ENCODE measurements around the gene ATG2A. TPM values are rescaled to one million over a fixed set of nuclear protein-coding genes. Genes with fewer than 3 reads are reported as not detected.

ATG2A gene
- total and polyA plus RNA-seq, 9 of the 15 experiments (the other 6 are each of a cell fraction or from before 2014, with no cell fraction given) = 0.25 to 45.9 (median 5.2) TPM

DNA sequence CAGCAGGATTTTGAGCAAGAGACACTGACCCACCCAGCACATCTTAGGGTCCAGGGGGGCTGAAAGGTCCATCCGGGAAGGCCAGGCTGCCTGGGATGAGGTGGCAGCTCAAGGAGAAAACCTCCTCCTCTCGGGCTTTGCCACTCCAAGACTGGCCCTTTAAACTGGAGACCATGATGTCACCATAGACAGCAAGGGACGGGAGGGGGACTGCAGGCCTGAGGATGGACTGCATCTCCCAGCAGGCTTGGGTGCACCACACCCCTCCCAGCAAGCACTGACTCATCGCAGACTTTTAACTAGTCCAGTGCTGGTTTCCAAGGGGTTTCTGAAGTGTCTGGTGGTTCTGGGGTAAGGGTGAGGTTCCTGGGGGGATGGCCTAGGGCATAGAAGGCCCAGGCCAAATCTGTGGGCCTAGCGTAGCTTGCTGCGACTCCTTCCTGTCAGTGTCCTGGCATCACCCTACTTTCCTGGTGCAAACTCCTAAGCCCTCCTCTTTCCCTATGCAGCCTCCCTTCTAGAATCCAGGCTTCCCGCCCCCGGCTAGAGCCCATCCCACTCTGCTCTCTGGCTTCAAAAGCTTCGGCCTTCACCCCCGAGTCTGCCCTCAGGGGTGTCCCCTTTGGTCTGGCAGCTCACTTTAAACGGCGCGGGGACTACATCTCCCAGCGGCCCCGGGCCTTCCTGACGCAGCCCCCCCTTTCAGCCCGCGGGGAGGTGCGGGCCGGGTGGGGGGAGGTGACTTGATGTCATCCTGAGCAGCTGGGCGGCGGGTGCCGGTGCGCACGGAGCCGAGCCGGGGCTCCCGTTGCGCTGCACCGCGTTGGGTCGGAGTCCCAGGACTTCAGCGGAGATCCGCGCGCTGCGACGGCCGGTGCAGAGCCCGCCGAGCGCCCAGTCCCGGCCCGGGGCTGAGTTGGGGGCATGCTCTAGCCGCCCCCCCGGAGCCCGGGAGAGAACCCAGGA is 7.2 kb upstream of the ATG2A start, which contains the start of gene PPP2R5B (continued):
- TF ChIP-seq ZSCAN32 (CRISPR knock-in tag; IDR thresholded peaks at IDR 0.05) (no peak), FUS (optimal IDR thresholded peaks at IDR 0.05; ENCODE audit: low read depth, low read length) (no peak), CTCFL (IDR thresholded peaks at IDR 0.05; ENCODE audit: borderline replicate concordance, insufficient read depth, low read depth, low read length, poor library complexity, severe bottlenecking) (peak; percentile 7), RBM14 (IDR thresholded peaks at IDR 0.05; ENCODE audit: borderline replicate concordance, insufficient read depth, low read depth, low read length) (no peak), HOMEZ (CRISPR knock-in tag; IDR thresholded peaks at IDR 0.05) (no peak), STAT5B (CRISPR knock-in tag; IDR thresholded peaks at IDR 0.05) (no peak), SAFB2 (IDR thresholded peaks at IDR 0.05; ENCODE audit: borderline replicate concordance, low read depth, low read length, severe bottlenecking) (no peak), XRCC4 (IDR thresholded peaks at IDR 0.05; ENCODE audit: extremely low read depth, insufficient read depth, insufficient read length) (no peak), TAL1 (IDR thresholded peaks at IDR 0.05) (no peak), POLR2B (IDR thresholded peaks at IDR 0.05; ENCODE audit: low read depth, partially characterized antibody) (no peak), ZNF655 (CRISPR knock-in tag; IDR thresholded peaks at IDR 0.05) (no peak), TEAD2 (tag; IDR thresholded peaks at IDR 0.05) (no peak), ZNF23 (CRISPR knock-in tag; IDR thresholded peaks at IDR 0.05) (no peak), NR2C2 (CRISPR knock-in tag; IDR thresholded peaks at IDR 0.05) (0 out of 2 replicates have a peak, but pooled peaks have one; percentile 1), NR2C2 (tag; IDR thresholded peaks at IDR 0.05) (peak; percentile 92), ZKSCAN3 (CRISPR knock-in tag; IDR thresholded peaks at IDR 0.05) (no peak), MAFF (IDR thresholded peaks at IDR 0.05; ENCODE audit: low read length) (peak; percentile 51; the same call in 1 of the 2 replicates), ARID2 (IDR thresholded peaks at IDR 0.05) (no peak), NCOR1 (IDR thresholded peaks at IDR 0.05) (no peak)
- TF ChIP-seq, protein P1, sequence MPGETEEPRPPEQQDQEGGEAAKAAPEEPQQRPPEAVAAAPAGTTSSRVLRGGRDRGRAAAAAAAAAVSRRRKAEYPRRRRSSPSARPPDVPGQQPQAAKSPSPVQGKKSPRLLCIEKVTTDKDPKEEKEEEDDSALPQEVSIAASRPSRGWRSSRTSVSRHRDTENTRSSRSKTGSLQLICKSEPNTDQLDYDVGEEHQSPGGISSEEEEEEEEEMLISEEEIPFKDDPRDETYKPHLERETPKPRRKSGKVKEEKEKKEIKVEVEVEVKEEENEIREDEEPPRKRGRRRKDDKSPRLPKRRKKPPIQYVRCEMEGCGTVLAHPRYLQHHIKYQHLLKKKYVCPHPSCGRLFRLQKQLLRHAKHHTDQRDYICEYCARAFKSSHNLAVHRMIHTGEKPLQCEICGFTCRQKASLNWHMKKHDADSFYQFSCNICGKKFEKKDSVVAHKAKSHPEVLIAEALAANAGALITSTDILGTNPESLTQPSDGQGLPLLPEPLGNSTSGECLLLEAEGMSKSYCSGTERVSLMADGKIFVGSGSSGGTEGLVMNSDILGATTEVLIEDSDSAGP (CRISPR knock-in tag; IDR thresholded peaks at IDR 0.05) = peak; percentile 98

Data from K562 (cell line).